Osteoblast (primary cell): Measurements from ENCODE around the gene UMODL1. TPM values are rescaled to one million over a fixed set of nuclear protein-coding genes. Genes with fewer than 3 reads are reported as not detected.
A peak's percentile ranks its signal among the peaks of the same experiment; 100 is the strongest.

Experiments
- DNase-seq: peaks from one replicate; pipeline ENCODE4 v3.0.0; 2011; ENCODE audit warnings: low spot score, mixed read lengths; ENCODE audit not compliant: insufficient read length; ENCODE audit errors: missing footprints
- H2AFZ ChIP-seq: 2 replicates; pipeline ENCODE4 v1.6.0; 2011; ENCODE audit warnings: mild to moderate bottlenecking, low read length
- H3K27ac ChIP-seq: 2 replicates; pipeline ENCODE4 v1.5.1; 2011; ENCODE audit warnings: mild to moderate bottlenecking, low read depth, low read length, moderate library complexity
- H3K27me3 ChIP-seq: 2 replicates; pipeline ENCODE4 v1.6.0; 2012; ENCODE audit warnings: mild to moderate bottlenecking, control low read depth, inconsistent platforms, low read length, moderate library complexity; ENCODE audit not compliant: insufficient read depth
- H3K36me3 ChIP-seq: 2 replicates; pipeline ENCODE4 v1.5.1; 2011; ENCODE audit warnings: mild to moderate bottlenecking, low read length, control low read depth, moderate library complexity; ENCODE audit not compliant: insufficient read depth
- H3K4me1 ChIP-seq: 2 replicates; pipeline ENCODE4 v1.5.1; 2011; ENCODE audit warnings: mild to moderate bottlenecking, low read length, control low read depth, moderate library complexity; ENCODE audit not compliant: insufficient read depth
- H3K4me2 ChIP-seq: 2 replicates; pipeline ENCODE4 v1.6.0; 2011; ENCODE audit warnings: mild to moderate bottlenecking, low read length; ENCODE audit not compliant: insufficient read depth
- H3K4me3 ChIP-seq: fragments of 200-600 bp; sonication (generic); 3 replicates; pipeline ENCODE4 v1.5.1; 2012; ENCODE audit warnings: mild to moderate bottlenecking, low read length, inconsistent platforms; ENCODE audit not compliant: insufficient read depth
- H3K79me2 ChIP-seq: 2 replicates; pipeline ENCODE4 v1.6.0; 2012; ENCODE audit warnings: mild to moderate bottlenecking, low read length, control low read depth, inconsistent platforms; ENCODE audit not compliant: insufficient read depth
- H3K9me3 ChIP-seq: 2 replicates; pipeline ENCODE4 v1.5.1; 2011; ENCODE audit warnings: low read depth, low read length, control low read depth
- H4K20me1 ChIP-seq: 2 replicates; pipeline ENCODE4 v1.6.0; 2012; ENCODE audit warnings: mild to moderate bottlenecking, low read length, control low read depth; ENCODE audit not compliant: insufficient read depth
- total RNA-seq: library from RNA; depleted of rRNA; stranded (reverse); fragments of >200 nt; gene quantifications from 2 replicates; pipeline ENCODE4 v1.2.3, GENCODE V29; 2012
- TF ChIP-seq, protein P1 (sequence below): IDR thresholded peaks from 2 replicates; pipeline ENCODE4 v1.5.1; 2011; ENCODE audit warnings: mild to moderate bottlenecking, low read depth, low read length, moderate library complexity; ENCODE audit errors: extremely low read depth

UMODL1 gene
- total RNA-seq, 1 donor: not detected

DNA sequence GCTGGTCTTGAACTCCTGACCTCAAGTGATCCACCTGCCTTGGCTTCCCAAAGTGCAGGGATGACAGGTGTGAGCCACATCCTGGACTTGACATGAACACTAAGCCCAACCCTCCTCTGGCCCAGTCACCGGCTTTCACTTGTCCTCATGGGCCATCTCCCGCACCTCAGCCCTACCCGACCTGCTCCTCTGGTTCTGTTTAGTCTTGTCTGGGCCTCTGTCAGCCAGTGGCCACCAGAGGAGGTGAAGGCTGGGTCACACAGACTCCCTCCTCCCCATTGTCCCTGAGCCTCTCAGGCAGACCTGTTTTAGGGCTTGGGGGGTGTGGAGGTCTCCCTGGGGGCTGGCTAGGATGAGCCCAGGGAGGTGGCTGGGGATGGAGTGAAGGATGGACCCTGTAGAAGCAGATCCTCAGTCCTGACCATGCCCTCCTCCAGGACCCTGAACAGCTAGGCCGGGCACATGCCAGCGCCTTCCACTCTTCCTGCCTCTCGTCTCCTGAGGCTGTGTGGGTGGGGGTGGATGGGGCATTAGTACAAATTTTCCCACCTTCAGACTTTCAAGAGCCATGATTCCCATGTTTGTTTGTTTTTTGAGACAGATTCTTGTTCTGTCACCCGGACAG, 26.1 kb upstream of the UMODL1 start:
- TF ChIP-seq, protein P1, sequence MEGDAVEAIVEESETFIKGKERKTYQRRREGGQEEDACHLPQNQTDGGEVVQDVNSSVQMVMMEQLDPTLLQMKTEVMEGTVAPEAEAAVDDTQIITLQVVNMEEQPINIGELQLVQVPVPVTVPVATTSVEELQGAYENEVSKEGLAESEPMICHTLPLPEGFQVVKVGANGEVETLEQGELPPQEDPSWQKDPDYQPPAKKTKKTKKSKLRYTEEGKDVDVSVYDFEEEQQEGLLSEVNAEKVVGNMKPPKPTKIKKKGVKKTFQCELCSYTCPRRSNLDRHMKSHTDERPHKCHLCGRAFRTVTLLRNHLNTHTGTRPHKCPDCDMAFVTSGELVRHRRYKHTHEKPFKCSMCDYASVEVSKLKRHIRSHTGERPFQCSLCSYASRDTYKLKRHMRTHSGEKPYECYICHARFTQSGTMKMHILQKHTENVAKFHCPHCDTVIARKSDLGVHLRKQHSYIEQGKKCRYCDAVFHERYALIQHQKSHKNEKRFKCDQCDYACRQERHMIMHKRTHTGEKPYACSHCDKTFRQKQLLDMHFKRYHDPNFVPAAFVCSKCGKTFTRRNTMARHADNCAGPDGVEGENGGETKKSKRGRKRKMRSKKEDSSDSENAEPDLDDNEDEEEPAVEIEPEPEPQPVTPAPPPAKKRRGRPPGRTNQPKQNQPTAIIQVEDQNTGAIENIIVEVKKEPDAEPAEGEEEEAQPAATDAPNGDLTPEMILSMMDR: no peak
- no peaks in the 10 kb centered on the region for H3K27me3 ChIP-seq
- no peaks in the 10 kb centered on the region for H3K79me2 ChIP-seq
- no peaks in the 10 kb centered on the region for H3K36me3 ChIP-seq
- H3K27ac ChIP-seq: no peak overlapping the region
- no peaks in the 10 kb centered on the region for H3K9me3 ChIP-seq
- H3K4me2 ChIP-seq: no peak overlapping the region
- no peak overlapping the region for H2AFZ ChIP-seq
- H4K20me1 ChIP-seq: no peaks in the 10 kb centered on the region
- peaks cover 37% of the 10 kb centered on the region for H3K4me1 ChIP-seq
- DNase-seq: peak; percentile 30
- no peak overlapping the region for H3K4me3 ChIP-seq

DNA sequence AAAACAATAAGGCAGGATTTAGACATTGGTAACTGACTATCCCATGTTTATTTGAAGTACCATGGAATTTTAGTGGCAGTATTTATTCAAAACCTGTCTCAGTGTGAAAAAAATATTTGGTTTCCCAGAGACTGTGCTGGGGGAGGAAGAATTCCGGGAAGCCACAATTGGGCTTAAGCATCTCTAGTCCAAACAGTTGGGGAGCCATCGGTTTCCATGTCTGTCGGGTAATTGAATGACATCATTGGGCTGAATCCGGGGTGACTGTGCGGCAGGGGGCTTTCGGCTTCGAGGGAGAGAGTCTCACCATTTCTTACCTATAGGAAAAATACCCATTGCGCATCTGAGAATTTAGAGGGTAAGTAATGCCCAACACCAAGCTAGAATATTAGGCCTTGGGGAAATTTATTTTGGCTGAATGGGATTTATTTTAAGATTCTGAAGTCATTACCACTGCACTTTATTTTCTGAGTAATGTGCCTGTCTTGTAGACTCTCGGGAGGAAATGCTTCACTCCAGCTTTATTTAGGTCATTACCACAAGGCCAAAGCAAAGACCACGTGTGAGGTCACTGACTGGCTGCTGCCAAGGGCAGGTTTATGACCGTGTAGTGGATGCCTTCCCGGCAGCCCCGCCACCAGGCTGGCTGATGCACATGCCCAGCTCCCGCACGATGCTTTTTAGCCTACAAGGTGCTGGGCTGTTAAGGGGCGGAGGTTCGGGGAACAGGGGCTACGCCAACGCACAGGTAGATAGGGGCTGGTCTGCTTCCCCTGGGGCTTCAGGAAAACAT, 23.1 kb upstream of the UMODL1 start:
- Histone ChIP-seq H3K27me3 (no peaks in the 10 kb centered on the region), H3K79me2 (no peaks in the 10 kb centered on the region), H3K27ac (peak overlapping the region; percentile 100), H3K4me3 (peak overlapping the region; percentile 47), H3K4me1 (peaks cover 19% of the 10 kb centered on the region), H2AFZ (peak overlapping the region; percentile 54), H3K4me2 (peak overlapping the region; percentile 73), H3K9me3 (no peaks in the 10 kb centered on the region), H3K36me3 (no peaks in the 10 kb centered on the region), H4K20me1 (no peaks in the 10 kb centered on the region)
- DNase-seq: peak; percentile 98
- TF ChIP-seq, protein P1: peak; percentile 29

DNA sequence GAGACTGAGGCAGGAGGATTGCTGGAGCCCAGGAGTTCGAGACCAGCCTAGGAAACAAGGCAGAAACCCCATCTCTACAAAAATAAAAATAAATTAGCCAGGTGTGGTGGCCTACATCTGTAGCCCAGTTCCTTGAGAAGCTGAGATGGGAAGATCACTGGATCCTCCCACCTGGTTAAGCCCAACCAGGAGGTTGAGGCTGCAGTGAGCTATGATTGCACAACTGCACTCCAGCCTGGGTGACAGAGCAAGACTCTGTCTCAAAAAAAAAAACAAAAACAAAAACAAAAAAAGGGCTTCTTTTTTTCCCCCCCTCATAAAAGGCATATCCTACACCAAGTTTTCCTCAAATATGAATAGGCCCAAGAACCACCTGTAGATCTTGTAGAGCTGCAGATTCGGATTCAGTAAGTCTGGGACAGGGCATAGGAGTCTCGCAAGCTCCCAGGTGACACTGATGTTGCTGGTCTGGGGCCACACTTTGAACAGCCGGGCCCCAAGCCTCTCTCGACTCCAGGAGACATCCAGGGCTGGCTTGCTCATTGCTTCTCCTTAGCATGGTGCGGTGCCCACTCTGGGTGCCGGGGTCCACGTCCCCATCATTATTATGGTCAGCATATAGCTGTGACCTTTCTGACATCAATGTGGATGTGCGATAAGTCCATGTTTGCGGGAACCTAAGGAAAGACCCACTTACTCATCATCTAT, 22.1 kb upstream of the UMODL1 start:
- TF ChIP-seq, protein P1: no peak
- Histone ChIP-seq H3K4me2 (no peak overlapping the region), H2AFZ (no peak overlapping the region), H3K9me3 (no peaks in the 10 kb centered on the region), H3K4me3 (no peak overlapping the region), H3K27ac (peak overlapping the region; percentile 100), H3K79me2 (no peaks in the 10 kb centered on the region), H3K27me3 (no peaks in the 10 kb centered on the region), H3K4me1 (peaks cover 19% of the 10 kb centered on the region), H3K36me3 (no peaks in the 10 kb centered on the region), H4K20me1 (no peaks in the 10 kb centered on the region)
- no peak for DNase-seq
